Measurements from ENCODE around the gene RBMS2.
"Not testable (repeated sequence)": the region's sequence is repeated elsewhere in the genome, so short reads cannot be mapped to it uniquely, and the experiment has no call there.

RBMS2 gene

DNA sequence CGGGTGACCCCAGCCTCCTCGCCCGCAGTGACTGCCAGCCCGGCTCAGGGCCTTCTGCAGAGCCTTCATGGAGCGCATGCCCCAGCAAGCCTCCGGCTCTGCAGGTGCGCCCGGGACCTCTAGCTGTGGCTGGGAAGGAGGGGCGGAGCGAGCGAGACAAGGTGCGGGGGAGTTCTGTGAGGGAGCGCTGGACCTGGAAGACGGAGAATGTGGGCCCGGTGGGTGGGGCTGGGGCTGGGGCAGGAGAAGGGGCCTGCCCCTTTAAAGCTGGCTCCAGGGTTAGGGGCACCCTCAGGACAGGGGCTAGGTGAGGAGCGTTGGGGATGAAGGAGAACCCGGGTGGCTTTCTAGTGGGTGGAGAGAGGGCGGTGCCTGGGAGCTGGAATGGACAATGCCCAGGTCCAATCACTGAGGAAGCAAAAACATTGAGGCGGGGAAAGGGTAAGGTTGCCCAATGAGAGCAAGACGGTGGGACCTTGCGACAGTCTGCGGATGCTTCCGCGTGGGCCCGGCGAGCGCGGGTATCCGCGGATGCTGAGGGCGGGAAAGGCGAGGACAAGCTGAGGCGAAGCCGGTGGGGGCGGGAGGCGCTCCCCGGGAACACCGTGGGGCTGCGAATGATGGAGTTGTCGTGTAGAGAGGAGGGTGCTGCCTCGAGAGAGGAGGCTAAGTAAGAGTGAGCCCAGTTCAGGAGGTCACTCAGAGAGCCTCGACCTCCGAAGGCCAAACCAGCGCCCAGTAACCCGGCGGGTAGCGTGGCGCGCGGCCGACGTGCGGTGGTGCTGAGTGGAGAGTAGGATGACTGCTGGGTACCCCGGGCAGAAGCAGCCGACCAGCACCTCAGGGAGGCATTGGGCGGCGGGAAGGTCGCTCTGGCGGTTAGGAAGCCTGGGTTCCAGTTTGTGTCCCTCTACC lies 33.3 kb upstream of the RBMS2 start, which contains the start of gene GLS2:
Gene GLS2, minus strand, starts transcription at position 121 of the 915 bp plus-strand sequence. Its CDS starts 43 bp downstream, at position 78.
- H3K27ac ChIP-seq (ENCODE audit: low read length), result no peak within 1 kb of the TSS
- DNase-seq (ENCODE audit: low read depth, low spot score), result peak; percentile 85
- no peaks in the 10 kb centered on the region for H3K4me1 ChIP-seq (ENCODE audit: control insufficient read depth, insufficient read depth, low read length)
- peaks cover 6% of the 10 kb centered on the region; the same call in 1 of the 2 replicates for H3K27me3 ChIP-seq (ENCODE audit: control insufficient read depth, insufficient read depth, low read length)
- no peaks in the 10 kb centered on the region for H3K36me3 ChIP-seq (ENCODE audit: control insufficient read depth, insufficient read depth, low read length)
- H3K4me3 ChIP-seq (ENCODE audit: low read length), result peak within 1 kb of the TSS; percentile 59; the same call in 1 of the 2 replicates
- no CpG with 5 or more reads among the region's 59 CpGs for WGBS (ENCODE audit: insufficient coverage, insufficient read length)
- no peaks in the 10 kb centered on the region for H3K9me3 ChIP-seq (ENCODE audit: control insufficient read depth, insufficient read depth, low read length)

DNA sequence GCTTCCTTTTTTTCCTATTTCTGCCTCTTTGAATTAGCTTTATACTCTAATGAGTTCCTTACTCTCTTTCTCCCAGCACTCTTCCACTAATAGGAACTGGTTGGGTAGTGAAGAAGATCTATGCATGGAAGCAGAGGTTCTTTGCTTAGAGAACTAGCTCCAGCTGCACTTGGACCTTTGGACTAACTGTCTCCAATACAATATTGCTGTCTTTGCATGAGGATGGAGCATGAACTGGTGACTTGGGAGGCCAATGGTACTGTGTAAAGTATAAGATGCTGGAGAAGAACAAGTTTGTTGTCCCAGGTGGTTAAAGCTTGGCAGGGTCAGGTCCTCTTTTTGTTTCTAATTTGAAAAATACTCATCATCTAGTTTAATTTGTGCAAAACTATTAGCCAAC lies 31.3 kb upstream of the RBMS2 start:
- H3K27me3 ChIP-seq (ENCODE audit: control insufficient read depth, insufficient read depth, low read length), result peaks cover 6% of the 10 kb centered on the region; the same call in 1 of the 2 replicates
- no peak overlapping the region for H3K27ac ChIP-seq (ENCODE audit: low read length)
- H3K4me1 ChIP-seq (ENCODE audit: control insufficient read depth, insufficient read depth, low read length), result no peaks in the 10 kb centered on the region
- no peaks in the 10 kb centered on the region; the same call in 1 of the 2 replicates for H3K9me3 ChIP-seq (ENCODE audit: control insufficient read depth, insufficient read depth, low read length)
- no peak overlapping the region for H3K4me3 ChIP-seq (ENCODE audit: low read length)
- no peaks in the 10 kb centered on the region for H3K36me3 ChIP-seq (ENCODE audit: control insufficient read depth, insufficient read depth, low read length)
- DNase-seq (ENCODE audit: low read depth, low spot score), result no peak

DNA sequence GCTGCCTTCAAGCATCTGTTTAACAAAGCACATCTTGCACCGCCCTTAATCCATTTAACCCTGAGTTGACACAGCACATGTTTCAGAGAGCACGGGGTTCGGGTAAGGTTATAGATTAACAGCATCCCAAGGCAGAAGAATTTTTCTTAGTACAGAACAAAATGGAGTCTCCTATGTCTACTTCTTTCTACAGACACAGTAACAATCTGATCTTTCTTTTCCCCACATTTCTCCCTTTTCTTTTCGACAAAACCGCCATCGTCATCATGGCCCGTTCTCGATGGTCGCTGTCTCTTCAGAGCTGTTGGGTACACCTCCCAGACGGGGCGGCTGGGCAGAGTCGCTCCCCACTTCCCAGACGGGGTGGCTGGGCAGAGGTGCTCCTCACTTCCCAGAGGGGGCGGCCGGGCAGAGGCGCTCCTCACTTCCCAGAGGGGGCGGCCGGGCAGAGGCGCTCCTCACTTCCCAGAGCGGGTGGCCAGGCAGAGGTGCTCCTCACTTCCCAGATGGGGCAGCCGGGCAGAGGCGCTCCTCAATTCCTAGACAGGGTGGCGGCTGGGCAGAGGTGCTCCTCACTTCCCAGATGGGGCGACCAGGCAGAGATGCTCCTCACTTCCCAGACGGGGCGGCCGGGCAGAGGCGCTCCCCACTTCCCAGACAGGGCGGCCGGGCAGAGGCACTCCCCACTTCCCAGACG lies 28.1 kb upstream of the RBMS2 start:
- not testable (repeated sequence) for H3K4me1 ChIP-seq (ENCODE audit: control insufficient read depth, insufficient read depth, low read length); H3K27me3 ChIP-seq (ENCODE audit: control insufficient read depth, insufficient read depth, low read length); H3K27ac ChIP-seq (ENCODE audit: low read length); DNase-seq (ENCODE audit: low read depth, low spot score); H3K36me3 ChIP-seq (ENCODE audit: control insufficient read depth, insufficient read depth, low read length); H3K9me3 ChIP-seq (ENCODE audit: control insufficient read depth, insufficient read depth, low read length); H3K4me3 ChIP-seq (ENCODE audit: low read length)
- WGBS (ENCODE audit: insufficient coverage, insufficient read length), result no CpG with 5 or more reads among the region's 31 CpGs

DNA sequence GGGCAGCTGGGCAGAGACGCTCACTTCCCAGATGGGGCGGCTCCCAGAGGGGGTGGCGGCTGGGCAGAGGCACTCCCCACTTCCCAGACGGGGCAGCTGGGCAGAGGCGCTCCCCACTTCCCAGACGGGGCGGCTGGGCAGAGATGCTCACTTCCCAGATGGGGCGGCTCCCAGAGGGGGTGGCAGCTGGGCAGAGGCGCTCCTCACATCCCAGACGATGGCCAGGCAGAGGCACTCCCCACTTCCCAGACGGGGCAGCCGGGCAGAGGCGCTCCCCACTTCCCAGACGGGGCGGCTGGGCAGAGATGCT lies 27.6 kb upstream of the RBMS2 start:
- H3K4me3 ChIP-seq (ENCODE audit: low read length); H3K9me3 ChIP-seq (ENCODE audit: control insufficient read depth, insufficient read depth, low read length); H3K36me3 ChIP-seq (ENCODE audit: control insufficient read depth, insufficient read depth, low read length); H3K27me3 ChIP-seq (ENCODE audit: control insufficient read depth, insufficient read depth, low read length); H3K4me1 ChIP-seq (ENCODE audit: control insufficient read depth, insufficient read depth, low read length); H3K27ac ChIP-seq (ENCODE audit: low read length); DNase-seq (ENCODE audit: low read depth, low spot score): not testable (repeated sequence)
- WGBS (ENCODE audit: insufficient coverage, insufficient read length), result no CpG with 5 or more reads among the region's 15 CpGs

DNA sequence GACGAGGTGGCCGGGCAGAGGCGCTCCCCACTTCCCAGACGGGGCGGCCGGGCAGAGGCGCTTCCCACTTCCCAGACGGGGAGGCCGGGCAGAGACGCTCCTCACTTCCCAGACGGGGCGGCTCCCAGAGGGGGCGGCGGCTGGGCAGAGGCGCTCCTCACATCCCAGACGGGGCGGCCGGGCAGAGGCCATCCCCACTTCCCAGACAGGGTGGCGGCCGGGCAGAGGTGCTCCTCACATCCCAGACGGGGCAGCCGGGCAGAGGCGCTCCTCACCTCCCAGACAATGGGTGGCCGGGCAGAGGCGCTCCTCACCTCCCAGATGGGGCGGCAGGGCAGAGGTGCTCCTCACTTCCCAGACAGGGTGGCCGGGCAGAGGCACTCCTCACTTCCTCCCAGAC lies 27.1 kb upstream of the RBMS2 start:
- WGBS (ENCODE audit: insufficient coverage, insufficient read length), result no CpG with 5 or more reads among the region's 27 CpGs
- not testable (repeated sequence) for H3K36me3 ChIP-seq (ENCODE audit: control insufficient read depth, insufficient read depth, low read length); DNase-seq (ENCODE audit: low read depth, low spot score); H3K9me3 ChIP-seq (ENCODE audit: control insufficient read depth, insufficient read depth, low read length); H3K27me3 ChIP-seq (ENCODE audit: control insufficient read depth, insufficient read depth, low read length); H3K27ac ChIP-seq (ENCODE audit: low read length); H3K4me1 ChIP-seq (ENCODE audit: control insufficient read depth, insufficient read depth, low read length); H3K4me3 ChIP-seq (ENCODE audit: low read length)

DNA sequence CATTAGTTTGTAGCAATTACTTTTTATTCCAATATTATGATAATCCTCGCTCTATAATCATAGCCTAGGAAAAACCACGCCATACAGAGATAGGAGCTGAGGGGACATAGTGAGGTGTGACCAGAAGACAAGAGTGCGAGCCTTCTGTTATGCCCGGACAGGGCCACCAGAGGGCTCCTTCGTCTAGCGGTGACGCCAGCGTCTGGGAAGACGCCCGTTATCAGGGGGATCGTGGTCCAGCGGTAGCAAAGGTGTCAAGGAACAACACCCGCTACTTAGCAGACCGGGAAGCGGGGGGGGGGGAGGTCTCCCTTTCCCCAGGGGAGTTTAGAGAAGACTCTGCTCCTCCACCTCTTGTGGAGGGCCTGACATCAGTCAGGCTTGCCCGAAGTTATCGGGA lies 24.9 kb upstream of the RBMS2 start:
- DNase-seq (ENCODE audit: low read depth, low spot score); H3K27ac ChIP-seq (ENCODE audit: low read length); H3K9me3 ChIP-seq (ENCODE audit: control insufficient read depth, insufficient read depth, low read length); H3K36me3 ChIP-seq (ENCODE audit: control insufficient read depth, insufficient read depth, low read length); H3K27me3 ChIP-seq (ENCODE audit: control insufficient read depth, insufficient read depth, low read length); H3K4me1 ChIP-seq (ENCODE audit: control insufficient read depth, insufficient read depth, low read length); H3K4me3 ChIP-seq (ENCODE audit: low read length): not testable (repeated sequence)
- WGBS (ENCODE audit: insufficient coverage, insufficient read length), result no CpG with 5 or more reads among the region's 17 CpGs

DNA sequence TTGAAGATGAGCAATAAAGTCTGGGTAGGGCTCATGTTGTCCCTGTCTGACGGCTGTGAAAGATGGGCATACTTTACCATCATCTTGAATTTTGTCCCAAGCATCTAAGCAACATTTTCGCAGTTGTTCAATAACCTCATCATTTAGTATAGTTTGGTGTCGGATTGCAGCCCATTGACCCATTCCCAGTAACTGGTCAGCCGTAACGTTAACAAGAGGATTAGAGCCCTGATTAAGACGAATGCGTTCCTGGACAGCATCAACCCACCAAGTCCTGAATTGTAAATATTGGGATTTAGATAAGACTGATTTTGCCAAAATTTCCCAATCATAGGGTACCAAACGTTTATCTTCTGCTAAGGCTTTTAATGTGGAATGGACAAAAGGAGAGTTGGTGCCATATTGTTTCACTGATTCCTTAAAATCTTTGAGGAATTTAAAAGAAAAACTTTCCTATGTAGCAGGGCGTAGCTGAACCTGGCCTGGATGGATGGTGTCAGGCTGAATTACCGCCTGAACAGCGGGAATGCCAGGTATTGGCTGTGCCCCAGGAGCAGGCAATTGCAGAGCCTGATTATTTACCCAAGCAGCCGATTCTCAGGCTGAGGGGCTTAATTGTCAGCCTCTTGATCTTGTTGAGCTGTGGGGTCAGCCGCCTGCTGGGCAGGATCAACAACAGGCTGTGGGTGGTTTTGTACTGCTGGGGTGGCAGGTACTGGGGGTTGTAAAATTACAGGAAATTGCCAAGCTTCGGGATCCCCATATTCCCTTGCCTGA lies 23.3 kb upstream of the RBMS2 start:
- not testable (repeated sequence) for DNase-seq (ENCODE audit: low read depth, low spot score); H3K9me3 ChIP-seq (ENCODE audit: control insufficient read depth, insufficient read depth, low read length); H3K36me3 ChIP-seq (ENCODE audit: control insufficient read depth, insufficient read depth, low read length); H3K4me3 ChIP-seq (ENCODE audit: low read length); H3K27me3 ChIP-seq (ENCODE audit: control insufficient read depth, insufficient read depth, low read length); H3K27ac ChIP-seq (ENCODE audit: low read length); H3K4me1 ChIP-seq (ENCODE audit: control insufficient read depth, insufficient read depth, low read length)
- no CpG with 5 or more reads among the region's 14 CpGs for WGBS (ENCODE audit: insufficient coverage, insufficient read length)

DNA sequence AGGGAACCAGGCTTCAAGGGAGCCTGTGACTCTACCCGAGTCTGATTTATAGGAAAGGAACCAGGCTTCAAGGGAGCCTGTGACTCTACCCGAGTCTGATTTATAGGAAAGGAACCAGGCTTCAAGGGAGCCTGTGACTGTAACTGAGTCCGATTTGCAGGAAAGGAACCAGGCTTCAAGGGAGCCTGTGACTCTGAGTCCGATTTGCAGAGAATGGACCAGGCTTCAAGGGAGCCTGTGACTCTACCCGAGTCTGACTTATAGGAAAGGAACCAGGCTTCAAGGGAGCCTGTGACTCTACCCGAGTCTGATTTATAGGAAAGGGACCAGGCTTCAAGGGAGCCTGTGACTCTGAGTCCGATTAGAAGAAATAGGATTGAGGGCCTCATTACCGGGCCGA lies 22.2 kb upstream of the RBMS2 start:
- H3K9me3 ChIP-seq (ENCODE audit: control insufficient read depth, insufficient read depth, low read length); H3K36me3 ChIP-seq (ENCODE audit: control insufficient read depth, insufficient read depth, low read length); H3K27me3 ChIP-seq (ENCODE audit: control insufficient read depth, insufficient read depth, low read length); H3K4me1 ChIP-seq (ENCODE audit: control insufficient read depth, insufficient read depth, low read length); H3K4me3 ChIP-seq (ENCODE audit: low read length); H3K27ac ChIP-seq (ENCODE audit: low read length); DNase-seq (ENCODE audit: low read depth, low spot score): not testable (repeated sequence)
- no CpG with 5 or more reads among the region's 9 CpGs for WGBS (ENCODE audit: insufficient coverage, insufficient read length)

DNA sequence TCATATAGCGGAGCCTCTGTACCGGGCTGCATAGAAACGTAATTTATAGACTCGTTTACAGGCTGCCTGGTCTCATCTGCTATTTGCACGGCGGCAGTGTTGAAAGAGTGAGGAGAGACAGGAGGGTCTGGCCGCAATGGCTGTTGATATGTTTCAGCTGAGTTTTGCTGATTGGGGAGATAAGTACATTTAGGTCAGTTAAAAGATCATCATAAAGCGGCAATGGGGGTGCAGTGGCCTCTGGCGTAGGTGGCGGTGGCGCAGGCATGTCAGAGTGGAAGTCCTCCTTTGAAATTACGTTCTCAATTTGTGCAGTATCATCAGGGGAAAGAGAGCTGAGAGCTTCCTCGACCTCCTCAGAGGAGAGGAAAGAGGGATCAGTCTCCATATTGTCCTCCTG lies 21.7 kb upstream of the RBMS2 start:
- H3K27me3 ChIP-seq (ENCODE audit: control insufficient read depth, insufficient read depth, low read length); H3K9me3 ChIP-seq (ENCODE audit: control insufficient read depth, insufficient read depth, low read length); H3K4me3 ChIP-seq (ENCODE audit: low read length); H3K4me1 ChIP-seq (ENCODE audit: control insufficient read depth, insufficient read depth, low read length); DNase-seq (ENCODE audit: low read depth, low spot score); H3K36me3 ChIP-seq (ENCODE audit: control insufficient read depth, insufficient read depth, low read length); H3K27ac ChIP-seq (ENCODE audit: low read length): not testable (repeated sequence)
- WGBS (ENCODE audit: insufficient coverage, insufficient read length), result no CpG with 5 or more reads among the region's 13 CpGs

DNA sequence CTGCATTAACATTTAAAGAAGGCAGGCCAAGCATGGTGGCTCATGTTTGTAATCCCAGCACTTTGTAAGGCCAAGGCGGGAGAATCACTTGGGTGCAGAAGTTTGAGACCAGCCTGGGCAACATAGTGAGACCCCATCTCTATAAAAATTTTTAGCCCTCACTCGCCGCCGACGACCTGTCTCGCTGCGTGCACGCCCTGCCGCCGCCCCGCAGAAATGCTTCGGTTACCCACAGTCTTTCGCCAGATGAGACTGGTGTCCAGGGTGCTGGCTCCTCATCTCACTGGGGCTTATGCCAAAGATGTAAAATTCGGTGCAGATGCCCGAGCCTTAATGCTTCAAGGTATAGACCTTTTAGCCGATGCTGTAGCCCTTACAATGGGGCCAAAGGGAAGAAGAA lies 10.8 kb upstream of the RBMS2 start:
- Histone ChIP-seq H3K36me3 (ENCODE audit: control insufficient read depth, insufficient read depth, low read length) (no peaks in the 10 kb centered on the region), H3K27ac (ENCODE audit: low read length) (no peak overlapping the region), H3K9me3 (ENCODE audit: control insufficient read depth, insufficient read depth, low read length) (no peaks in the 10 kb centered on the region), H3K4me1 (ENCODE audit: control insufficient read depth, insufficient read depth, low read length) (no peaks in the 10 kb centered on the region), H3K4me3 (ENCODE audit: low read length) (no peak overlapping the region), H3K27me3 (ENCODE audit: control insufficient read depth, insufficient read depth, low read length) (no peaks in the 10 kb centered on the region)
- DNase-seq (ENCODE audit: low read depth, low spot score), result no peak
- no CpG with 5 or more reads among the region's 16 CpGs for WGBS (ENCODE audit: insufficient coverage, insufficient read length)

All from iPS DF 6.9 (cell line).